HuH-7.5 (cell line): ENCODE measurements around the gene PWWP2A.
"Not testable (repeated sequence)": the region's sequence is repeated elsewhere in the genome, so short reads cannot be mapped to it uniquely, and the experiment has no call there.

ENCODE experiments used
- DNase-seq: peaks from one replicate; pipeline ENCODE4 v3.0.0; 2011; ENCODE audit warnings: low spot score

Gene PWWP2A

DNA sequence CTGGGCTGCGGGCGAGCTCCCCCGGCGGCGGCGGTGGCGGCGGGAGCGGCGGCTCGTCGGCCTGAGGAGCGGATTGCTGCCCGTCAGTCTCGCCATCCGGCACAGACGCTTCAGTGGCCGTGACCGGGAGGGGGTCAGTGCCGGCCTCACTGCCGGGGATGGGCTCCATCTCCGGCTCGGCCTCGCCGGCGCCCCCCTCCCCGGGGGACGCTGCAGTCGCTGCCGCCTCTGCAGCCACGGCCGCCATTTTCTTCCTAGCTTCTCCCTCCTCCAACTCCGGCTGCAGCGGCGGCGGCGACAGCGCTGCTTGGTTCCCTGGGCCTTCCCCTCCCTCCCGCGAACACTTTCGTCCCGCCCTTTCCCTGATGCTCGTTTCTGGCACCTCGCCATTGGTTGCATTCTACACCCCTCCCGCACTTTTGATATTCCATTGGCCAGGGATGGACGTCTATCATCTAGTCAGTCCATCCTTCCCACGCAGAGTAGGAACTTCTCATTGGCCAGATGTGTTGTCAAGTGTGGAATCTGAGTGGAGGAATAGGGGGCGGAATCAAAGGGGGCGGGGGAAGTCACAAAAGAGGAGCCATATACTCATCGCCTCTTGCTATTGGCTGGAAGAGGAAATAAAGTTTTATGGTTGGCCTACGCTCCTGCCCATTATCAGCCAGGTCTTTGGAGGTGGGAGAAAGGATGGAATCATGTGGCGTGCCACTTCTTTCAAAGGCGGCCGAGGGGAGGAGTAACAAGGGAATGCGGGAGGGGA is at the start of gene PWWP2A:
Gene PWWP2A, minus strand, starts transcription at position 309 of the 763 bp plus-strand sequence. Its CDS starts 62 bp downstream, at position 247.
- peak; percentile 97 for DNase-seq

- no peak for DNase-seq
These were observed 48.4 kb upstream of the PWWP2A start for GRCh38 chr5:160167624-160168165.

DNA sequence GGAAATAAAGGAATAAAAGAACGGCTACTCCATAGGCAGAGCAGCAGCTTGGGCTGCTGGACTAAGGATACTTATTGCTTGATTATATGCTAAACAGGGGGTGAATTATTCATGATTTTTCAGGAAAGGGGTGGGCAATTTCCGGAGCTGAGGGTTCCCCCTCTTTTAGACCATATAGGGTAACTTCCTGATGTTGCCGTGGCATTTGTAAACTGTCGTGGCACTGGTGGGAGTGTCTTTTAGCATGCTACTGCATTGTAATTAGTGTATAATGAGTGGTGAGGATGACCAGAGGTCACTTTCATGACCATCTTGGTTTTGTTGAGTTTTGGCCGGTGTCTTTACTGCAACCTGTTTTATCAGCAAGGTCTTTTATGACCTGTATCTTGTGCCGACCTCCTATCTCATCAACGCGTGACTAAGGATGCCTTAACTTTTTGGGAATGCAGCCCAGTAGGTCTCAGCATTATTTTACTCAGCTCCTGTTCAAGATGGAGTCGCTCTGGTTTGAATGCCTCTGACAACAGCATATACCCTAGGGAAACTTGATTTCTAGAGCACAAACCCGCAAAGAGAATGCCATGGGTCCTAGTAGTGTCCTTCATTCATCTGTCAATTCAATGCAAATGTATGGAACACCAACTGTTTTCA is 47.8 kb upstream of the PWWP2A start:
- DNase-seq = no peak

GRCh38 chr5:160166069-160166972 is 47.1 kb upstream of the PWWP2A start:
- no peak for DNase-seq

GRCh38 chr5:160165137-160166068 is 46.2 kb upstream of the PWWP2A start:
- DNase-seq = no peak

DNA sequence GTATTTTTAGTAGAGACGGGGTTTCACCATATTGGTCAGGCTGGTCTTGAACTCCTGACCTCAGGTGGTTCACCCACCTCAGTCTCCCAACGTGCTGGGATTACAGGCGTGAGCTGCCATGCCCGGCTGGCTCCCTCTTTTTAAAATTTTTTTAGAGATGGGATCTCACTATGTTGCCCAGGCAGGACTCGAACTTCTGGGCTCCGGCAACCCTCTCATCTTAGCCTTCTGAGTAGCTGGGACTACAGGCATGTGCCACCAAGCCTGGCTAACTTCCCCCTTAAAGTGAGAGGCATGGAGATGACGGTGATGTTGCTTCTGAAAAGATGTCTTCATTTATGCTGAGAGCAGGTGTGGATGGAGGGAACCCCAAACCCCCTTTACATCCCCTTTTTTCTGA is 43.7 kb upstream of the PWWP2A start:
- DNase-seq = no peak

DNA sequence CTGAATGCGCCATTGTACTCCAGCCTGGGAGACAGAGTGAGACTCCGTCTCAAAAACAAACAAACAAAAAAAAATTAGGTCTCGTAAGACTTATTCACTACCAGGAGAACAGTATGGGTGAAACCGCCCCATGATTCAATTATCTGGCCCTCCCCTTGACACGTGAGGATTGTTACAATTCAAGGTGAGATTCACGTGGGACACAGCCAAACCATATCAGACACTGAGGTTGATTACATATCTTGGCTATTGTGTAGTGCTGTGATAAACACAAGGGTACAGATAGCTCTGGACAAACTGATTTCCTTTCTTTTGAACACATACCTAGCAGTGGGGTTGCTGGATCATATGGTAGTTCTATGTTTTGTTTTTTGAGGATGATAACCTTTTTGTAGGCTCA is 42.4 kb upstream of the PWWP2A start:
- no peak for DNase-seq

- DNase-seq = not testable (repeated sequence)
These were observed 41.6 kb upstream of the PWWP2A start for GRCh38 chr5:160160875-160161274.

DNA sequence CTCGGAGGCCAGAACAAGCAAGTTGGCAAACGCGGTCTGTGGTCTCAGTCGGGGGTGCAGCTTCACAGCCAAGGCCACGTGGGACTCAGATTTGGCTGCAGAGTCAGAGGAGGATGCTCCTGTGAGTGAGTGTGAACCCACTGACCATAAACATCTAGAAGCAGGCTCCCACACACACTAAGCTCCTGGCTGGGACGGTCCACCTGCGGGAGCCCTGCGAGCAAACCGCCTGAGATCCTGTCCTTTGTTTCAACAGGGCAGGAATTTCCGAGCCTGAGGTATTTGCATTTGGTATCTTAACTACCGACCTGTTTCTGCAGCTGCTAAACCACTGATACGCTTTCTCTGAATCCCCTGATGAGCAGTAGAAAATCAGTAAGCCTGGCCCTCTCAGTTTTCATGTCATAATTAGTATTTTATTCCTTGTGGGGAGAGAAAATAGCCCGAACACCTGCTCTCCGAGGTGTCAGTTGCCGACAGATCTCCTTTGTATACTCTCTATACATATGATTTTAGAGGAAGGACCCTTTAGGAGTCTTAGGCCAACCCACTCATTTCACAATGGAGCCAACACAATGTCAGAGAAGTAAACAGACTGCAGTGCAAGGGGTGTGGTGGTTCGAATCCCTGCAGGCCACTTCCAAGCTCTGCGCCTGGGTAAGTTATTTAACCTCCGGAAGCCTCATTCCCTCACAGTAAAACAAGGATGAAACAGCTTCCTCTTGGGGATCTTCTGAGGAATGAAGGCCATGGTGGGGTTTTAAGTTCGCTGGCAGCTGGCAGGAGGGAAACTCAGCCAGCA is 40.9 kb upstream of the PWWP2A start:
- DNase-seq = no peak

DNA sequence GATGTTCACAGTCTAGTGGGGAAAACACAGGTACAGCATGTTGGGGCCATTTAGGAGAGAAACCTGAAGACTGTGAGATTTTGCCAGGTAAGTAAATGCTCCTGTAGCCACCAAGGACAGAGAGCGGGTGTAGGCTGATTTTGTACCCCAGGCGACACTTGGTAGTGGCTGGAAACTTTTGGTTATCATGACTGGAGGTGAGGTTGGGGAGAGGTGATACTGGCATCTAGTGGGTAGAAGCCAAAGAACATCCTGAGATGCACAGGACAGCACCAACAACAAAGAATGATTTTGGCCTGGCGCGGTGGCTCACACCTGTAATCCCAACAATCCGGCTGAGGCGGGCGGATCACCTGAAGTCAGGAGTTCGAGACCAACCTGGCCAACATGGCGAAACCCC is 38.8 kb upstream of the PWWP2A start:
- DNase-seq = no peak

DNA sequence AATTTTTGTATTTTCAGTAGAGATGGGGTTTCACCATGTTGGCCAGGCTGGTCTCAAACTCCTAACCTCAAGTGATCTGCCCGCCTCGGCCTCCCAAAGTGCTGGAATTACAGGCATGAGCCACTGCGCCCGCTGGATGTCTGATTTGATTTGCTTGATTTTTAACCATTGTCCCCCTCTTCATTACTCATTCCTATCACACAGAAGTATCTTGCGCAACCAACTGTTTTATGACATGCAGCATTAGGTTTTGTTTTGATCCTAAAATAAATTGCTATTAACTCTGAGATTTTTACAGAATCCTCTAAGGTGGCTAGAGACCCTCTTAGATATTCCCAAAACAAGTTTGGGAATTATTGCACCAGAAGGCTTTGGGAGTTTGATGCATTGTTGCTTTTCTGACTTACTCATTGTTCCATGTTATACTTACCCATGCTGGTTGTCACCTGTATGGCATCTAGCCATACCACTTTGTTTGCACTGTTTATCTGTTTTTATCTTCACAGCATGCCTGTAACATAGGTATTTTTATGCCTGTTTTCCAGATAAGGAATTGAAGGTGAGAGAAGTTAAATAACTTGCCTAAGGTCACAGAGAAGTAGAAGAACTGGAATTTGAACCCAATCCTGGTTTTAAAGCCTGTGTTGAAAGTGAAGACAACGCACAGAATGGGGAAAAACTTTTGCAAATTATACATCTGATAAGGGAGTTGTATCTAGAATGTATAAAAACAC is 35.9 kb upstream of the PWWP2A start:
- DNase-seq = no peak

- no peak for DNase-seq
These were observed 33.7 kb upstream of the PWWP2A start for GRCh38 chr5:160152901-160153300.

DNA sequence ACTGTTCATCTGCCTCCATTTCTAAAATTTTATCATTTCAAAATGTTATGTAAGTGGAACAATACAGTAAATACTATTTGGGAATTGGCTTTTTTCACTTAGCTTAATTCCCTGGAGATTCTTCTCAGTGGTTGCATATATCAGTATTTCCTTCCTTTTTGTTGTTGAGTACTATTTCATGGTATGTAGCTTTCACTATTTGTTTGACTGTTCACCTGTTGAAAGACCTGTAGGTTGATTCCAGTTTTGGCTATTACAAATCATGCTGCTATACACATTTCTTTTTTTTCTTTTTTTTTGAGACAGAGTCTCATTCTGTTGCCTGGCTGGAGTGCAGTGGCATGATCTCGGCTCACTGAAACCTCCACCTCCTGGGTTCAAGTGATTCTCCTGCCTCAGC is 33.0 kb upstream of the PWWP2A start:
- DNase-seq = no peak

- no peak for DNase-seq
These were observed 31.8 kb upstream of the PWWP2A start for GRCh38 chr5:160151017-160151416.

- DNase-seq = no peak
These were observed 31.1 kb upstream of the PWWP2A start for GRCh38 chr5:160150381-160150780.

GRCh38 chr5:160144436-160144835 is 25.2 kb upstream of the PWWP2A start:
- DNase-seq = not testable (repeated sequence)

DNA sequence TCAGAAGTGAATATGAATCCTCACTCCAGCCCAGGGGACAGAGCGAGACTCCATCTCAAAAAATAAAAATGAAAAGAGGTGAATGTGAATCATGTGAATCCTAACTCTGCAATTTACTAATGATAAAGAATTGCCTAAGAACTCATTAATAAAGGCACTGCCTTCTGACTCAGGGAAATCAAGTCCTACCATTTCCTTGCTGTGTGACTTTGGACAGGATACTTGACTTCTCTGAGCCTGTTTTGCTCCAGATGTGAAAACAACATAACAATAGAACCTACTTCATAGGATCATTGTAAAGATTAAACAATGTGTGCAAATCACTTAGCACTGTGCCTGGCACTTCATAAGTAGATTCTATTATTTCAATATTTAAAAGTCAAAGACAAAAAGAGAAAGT is 15.1 kb upstream of the PWWP2A start:
- DNase-seq = no peak

DNA sequence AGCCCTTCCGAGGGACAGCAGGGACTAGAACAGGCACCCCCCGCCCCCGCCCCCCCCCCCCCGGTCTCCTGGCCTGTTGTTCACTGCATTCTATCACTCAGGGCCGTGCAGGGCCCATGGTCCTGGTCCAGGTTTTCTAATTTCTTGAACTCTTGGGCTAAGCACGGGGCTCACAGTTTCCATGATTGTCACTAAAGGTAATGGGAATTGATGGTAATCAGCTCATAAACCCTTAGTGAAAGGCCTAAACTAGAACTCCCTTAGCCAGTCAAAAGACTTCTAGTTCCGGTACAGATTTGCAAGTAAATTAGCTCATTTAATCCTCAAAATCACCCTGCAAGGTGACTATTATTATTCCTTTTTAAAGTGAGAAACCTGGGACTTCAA is 14.7 kb upstream of the PWWP2A start:
- no peak for DNase-seq

GRCh38 chr5:160133071-160133917 is 14.0 kb upstream of the PWWP2A start:
- no peak for DNase-seq
